Type B pancreatic cell (in vitro differentiated cells): ENCODE measurements around the gene ARHGEF25. TPM values are rescaled to one million over a fixed set of nuclear protein-coding genes. Genes with fewer than 3 reads are reported as not detected.
"Not testable (repeated sequence)": the region's sequence is repeated elsewhere in the genome, so short reads cannot be mapped to it uniquely, and the experiment has no call there.

Experiments
- DNase-seq: peaks from one replicate; pipeline ENCODE4 v3.0.0; 2021; ENCODE audit warnings: mixed read lengths; ENCODE audit not compliant: unreplicated experiment; ENCODE audit errors: extremely low spot score
- H3K27ac Mint-ChIP-seq: 2 replicates; pipeline ENCODE4 v1.8.0; 2021; ENCODE audit warnings: mild to moderate bottlenecking, mixed read lengths
- H3K27me3 Mint-ChIP-seq: 2 replicates; pipeline ENCODE4 v1.8.0; 2021; ENCODE audit warnings: mixed read lengths
- H3K36me3 Mint-ChIP-seq: 2 replicates; pipeline ENCODE4 v1.8.0; 2021; ENCODE audit warnings: mixed read lengths
- H3K4me1 Mint-ChIP-seq: one replicate; pipeline ENCODE4 v1.8.0; 2021; ENCODE audit warnings: mixed read lengths; ENCODE audit not compliant: unreplicated experiment
- H3K4me3 Mint-ChIP-seq: 2 replicates; pipeline ENCODE4 v1.8.0; 2021; ENCODE audit warnings: mild to moderate bottlenecking, mixed read lengths
- H3K9me3 Mint-ChIP-seq: 2 replicates; pipeline ENCODE4 v1.8.0; 2021; ENCODE audit warnings: mixed read lengths
- total RNA-seq: library from RNA; stranded (reverse); gene quantifications from 2 replicates; pipeline ENCODE4 v1.2.1, GENCODE V29; 2021; ENCODE audit warnings: low replicate concordance
- TF ChIP-seq, protein P1 (sequence below): fragments of 200-600 bp; sonication (generic); conservative IDR thresholded peaks from 2 replicates; pipeline ENCODE4 v1.5.0; 2021; ENCODE audit warnings: antibody characterized with exemption, mild to moderate bottlenecking

Gene ARHGEF25
- total RNA-seq, 1 donor from 2014 or later, result 34.6 TPM

DNA sequence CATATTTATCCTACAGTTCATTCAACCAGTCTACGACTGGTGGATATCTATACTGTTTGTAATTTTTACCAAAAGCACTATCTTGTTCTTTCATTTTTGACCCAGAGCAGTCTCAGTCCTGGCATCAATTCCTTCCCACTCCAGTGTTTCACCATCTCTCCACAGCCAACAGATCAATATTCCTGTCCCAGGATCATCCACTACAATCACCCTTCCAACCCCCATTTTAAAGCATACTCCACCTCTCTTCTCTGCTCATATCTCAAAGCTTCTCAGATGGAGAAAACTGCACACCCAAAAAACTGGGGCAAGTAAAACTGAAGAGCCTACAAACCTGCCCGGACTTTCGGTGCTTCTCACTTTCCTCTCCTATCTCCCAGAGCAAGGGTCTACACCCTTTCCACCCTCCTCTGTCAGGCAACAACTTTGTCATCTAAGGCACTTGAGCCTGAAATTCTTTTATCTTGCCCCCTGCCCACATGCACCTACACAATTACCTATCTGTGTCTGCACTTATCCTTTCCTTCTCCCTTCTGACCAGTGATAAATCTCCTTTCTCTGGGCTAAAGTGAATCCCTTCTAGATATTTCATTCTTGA lies 24.3 kb upstream of the ARHGEF25 start:
- peaks cover 26% of the 10 kb centered on the region for H3K27me3 Mint-ChIP-seq
- TF ChIP-seq, protein P1, sequence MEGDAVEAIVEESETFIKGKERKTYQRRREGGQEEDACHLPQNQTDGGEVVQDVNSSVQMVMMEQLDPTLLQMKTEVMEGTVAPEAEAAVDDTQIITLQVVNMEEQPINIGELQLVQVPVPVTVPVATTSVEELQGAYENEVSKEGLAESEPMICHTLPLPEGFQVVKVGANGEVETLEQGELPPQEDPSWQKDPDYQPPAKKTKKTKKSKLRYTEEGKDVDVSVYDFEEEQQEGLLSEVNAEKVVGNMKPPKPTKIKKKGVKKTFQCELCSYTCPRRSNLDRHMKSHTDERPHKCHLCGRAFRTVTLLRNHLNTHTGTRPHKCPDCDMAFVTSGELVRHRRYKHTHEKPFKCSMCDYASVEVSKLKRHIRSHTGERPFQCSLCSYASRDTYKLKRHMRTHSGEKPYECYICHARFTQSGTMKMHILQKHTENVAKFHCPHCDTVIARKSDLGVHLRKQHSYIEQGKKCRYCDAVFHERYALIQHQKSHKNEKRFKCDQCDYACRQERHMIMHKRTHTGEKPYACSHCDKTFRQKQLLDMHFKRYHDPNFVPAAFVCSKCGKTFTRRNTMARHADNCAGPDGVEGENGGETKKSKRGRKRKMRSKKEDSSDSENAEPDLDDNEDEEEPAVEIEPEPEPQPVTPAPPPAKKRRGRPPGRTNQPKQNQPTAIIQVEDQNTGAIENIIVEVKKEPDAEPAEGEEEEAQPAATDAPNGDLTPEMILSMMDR, result no peak
- peaks cover 14% of the 10 kb centered on the region for H3K4me1 Mint-ChIP-seq
- no peak for DNase-seq
- H3K9me3 Mint-ChIP-seq, result no peaks in the 10 kb centered on the region
- no peak overlapping the region for H3K4me3 Mint-ChIP-seq
- H3K27ac Mint-ChIP-seq, result no peak overlapping the region
- no peaks in the 10 kb centered on the region for H3K36me3 Mint-ChIP-seq

DNA sequence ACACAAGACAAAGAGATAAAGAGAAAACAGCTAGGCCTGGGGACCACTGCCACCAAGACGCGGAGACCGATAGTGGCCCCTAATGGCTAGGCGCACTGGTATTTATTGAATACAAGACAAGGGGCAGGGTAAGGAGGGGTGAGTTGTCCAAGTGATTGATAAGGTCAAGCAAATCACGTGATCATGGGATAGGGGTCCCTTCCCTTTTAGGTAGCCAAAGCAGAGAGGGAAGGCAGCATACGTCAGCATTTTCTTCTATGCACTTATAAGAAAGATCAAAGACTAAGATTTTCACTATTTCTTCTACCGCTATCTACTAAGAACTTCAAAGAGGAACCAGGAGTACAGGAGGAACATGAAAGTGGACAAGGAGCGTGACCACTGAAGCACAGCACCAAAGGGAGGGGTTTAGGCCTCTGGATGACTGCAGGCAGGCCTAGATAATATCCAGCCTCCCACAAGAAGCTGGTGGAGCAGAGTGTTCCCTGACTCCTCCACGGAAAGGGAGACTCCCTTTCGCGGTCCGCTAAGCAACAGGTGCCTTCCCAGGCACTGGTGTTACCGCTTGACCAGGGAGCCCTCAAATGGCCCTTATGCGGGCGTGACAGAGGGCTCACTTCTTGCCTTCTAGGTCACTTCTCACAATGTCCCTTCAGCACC lies 22.2 kb upstream of the ARHGEF25 start:
- Mint-ChIP-seq H3K27me3 (peaks cover 17% of the 10 kb centered on the region), H3K4me1 (peaks cover 16% of the 10 kb centered on the region)
- not testable (repeated sequence) for H3K36me3 Mint-ChIP-seq, H3K4me3 Mint-ChIP-seq, DNase-seq, H3K9me3 Mint-ChIP-seq, H3K27ac Mint-ChIP-seq

DNA sequence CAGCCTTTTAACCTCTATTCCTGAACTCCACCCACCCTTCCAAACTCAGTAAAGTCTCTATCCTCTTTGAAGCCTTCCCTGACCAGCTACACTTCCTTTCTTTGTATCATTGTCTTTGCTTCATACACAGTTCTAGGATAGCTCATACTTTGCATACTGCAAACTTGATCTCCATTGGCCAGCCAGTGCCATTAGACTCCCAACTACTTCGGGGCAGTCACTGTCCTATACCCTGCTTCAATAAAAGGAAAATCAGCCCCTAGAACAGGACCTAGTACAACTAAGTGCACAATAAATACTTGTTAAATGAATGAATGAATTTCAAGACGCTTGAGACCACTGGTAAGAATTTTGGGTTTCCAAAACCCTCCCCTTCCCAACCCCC lies 20.8 kb upstream of the ARHGEF25 start:
- Mint-ChIP-seq H3K4me1 (peaks cover 16% of the 10 kb centered on the region), H3K9me3 (no peaks in the 10 kb centered on the region), H3K27ac (peak overlapping the region; percentile 92), H3K36me3 (no peaks in the 10 kb centered on the region), H3K27me3 (peaks cover 5% of the 10 kb centered on the region), H3K4me3 (peak overlapping the region; percentile 95)
- TF ChIP-seq, protein P1, result no peak
- DNase-seq, result no peak

DNA sequence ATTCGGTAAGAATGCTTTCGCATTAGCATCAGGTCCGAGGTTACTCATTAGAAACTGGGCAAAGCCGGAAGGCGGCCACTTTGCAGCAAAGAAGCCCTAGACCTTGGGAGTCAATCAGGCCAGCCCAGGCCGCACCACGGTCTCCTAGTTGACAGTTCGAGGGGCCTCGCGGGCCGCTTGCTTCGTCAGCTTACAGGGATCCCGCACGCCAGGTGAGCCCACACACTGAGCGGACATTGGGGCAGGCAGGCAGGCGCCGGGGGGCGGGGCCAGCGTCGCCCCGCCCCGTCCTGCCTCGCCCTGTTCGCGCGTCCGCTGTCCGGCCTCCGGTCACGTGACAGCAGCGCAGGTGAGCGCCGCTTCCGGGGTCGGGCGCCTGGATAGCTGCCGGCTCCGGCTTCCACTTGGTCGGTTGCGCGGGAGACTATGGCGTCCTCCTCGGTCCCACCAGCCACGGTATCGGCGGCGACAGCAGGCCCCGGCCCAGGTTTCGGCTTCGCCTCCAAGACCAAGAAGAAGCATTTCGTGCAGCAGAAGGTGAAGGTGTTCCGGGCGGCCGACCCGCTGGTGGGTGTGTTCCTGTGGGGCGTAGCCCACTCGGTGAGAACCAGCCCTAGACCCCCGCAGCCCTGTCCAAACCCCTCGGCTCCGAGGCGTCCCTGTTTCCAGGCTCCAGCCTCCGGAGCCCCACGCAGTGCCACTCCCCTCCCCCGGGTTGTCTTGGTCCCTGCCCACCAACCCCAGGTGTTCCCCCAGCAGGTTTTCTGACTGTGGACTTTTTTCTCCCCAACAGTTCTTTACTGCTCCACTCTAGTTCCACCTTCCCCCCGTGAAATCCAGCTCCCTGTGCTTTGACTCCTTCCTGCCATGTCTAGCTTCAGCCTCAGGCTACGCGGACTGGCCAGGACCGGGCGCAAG lies 20.1 kb upstream of the ARHGEF25 start, which contains the start of gene PIP4K2C:
PIP4K2C (plus strand) TSS at position 329 of the 918 bp plus-strand sequence; CDS start at position 427, 98 bp downstream.
- Mint-ChIP-seq H3K27ac (peak within 1 kb of the TSS; percentile 92), H3K4me1 (peaks cover 16% of the 10 kb centered on the region), H3K27me3 (peaks cover 4% of the 10 kb centered on the region), H3K4me3 (peak within 1 kb of the TSS; percentile 95), H3K36me3 (peaks cover 3% of the 10 kb centered on the region), H3K9me3 (no peaks in the 10 kb centered on the region)
- TF ChIP-seq, protein P1, result no peak
- peak; percentile 84 for DNase-seq

DNA sequence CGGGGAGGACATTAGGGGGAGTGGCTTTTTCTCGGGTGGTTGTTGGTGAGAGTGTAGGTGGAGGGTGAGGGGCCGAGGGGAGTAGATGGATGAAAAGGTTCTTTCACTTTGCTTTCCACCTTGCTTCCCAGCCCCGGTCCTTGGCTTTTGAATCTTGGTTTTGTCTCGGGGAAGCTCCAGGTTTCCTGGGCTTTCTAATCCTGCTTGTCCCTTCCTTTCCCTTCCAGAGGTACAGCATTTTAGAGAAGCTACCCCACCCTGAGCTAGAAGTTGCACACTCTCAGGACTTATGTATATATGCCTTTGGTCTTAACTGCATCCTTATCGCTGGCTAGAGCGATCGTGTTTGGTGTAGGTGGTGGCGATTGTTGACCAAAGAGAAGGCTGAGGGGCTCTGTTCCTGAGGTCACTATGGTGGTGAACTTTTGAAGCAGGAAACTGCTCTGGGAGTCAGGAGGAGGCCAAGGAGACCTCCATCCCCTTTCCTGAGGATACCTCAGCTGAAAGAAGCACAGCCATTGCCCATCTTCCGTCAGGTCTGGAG lies 19.4 kb upstream of the ARHGEF25 start:
- peaks cover 16% of the 10 kb centered on the region for H3K4me1 Mint-ChIP-seq
- peaks cover 4% of the 10 kb centered on the region for H3K27me3 Mint-ChIP-seq
- H3K9me3 Mint-ChIP-seq, result no peaks in the 10 kb centered on the region
- peaks cover 3% of the 10 kb centered on the region for H3K36me3 Mint-ChIP-seq
- TF ChIP-seq, protein P1, result no peak
- H3K4me3 Mint-ChIP-seq, result peak overlapping the region; percentile 95
- peak overlapping the region; percentile 92 for H3K27ac Mint-ChIP-seq
- no peak for DNase-seq
